Mesangial cell (primary cell): Measurements from ENCODE around the gene FAM25G. TPM values are rescaled to one million over a fixed set of nuclear protein-coding genes. Genes with fewer than 3 reads are reported as not detected.

Source experiments
- total RNA-seq: library from RNA; depleted of rRNA; stranded (reverse); fragments of >200 nt; gene quantifications from 2 replicates; pipeline ENCODE4 v1.2.3, GENCODE V29; 2015

Gene FAM25G
- not detected in 2 replicates for total RNA-seq

DNA sequence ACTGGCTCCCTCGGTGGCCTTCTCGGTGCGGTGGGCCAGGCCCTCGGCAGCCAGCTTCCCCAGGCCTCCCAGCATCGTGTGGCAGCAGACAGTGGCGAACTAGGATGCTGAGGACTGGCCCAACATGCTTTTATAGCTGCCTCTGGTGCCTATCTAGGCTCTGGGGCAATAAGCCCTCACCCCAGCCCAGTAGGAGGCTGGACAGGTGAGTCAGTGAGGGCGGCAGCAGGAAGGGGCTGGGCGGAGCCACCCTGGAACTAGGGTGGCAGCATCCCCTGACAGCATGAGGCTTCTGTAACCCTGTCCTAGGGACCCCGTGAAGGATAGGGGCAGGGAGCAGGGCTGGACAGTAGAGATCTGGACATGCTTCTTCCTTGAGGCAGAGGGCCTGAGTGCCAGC, at the start of gene FAM25G:
TSS of gene FAM25G (minus strand) at position 101 of the 400 bp plus-strand sequence. CDS start at position 75, 26 bp downstream.

DNA sequence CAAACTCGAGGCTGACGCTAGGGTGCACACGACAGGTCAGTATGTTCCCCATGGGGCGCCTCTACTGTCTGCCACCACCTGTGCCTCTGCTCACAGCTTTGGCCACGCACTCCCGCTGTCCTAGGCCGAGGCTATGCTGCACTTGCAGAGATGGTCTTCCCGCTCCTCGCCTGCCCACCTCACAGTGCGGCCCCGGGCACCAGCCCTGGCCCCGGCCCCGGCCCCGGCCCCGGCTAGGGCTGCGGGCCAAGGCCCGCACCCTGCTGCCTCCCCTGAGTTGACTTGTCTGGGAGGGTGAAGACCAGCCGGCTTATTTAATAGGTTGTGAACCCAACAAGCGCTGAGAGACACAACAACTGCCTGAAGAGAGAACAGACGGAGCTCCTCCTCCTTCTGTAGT, 32.0 kb upstream of the FAM25G start, which contains the start of gene AGAP9:
TSS of gene AGAP9 (minus strand) at position 164 of the 400 bp plus-strand sequence. CDS start at position 52, 112 bp downstream.

DNA sequence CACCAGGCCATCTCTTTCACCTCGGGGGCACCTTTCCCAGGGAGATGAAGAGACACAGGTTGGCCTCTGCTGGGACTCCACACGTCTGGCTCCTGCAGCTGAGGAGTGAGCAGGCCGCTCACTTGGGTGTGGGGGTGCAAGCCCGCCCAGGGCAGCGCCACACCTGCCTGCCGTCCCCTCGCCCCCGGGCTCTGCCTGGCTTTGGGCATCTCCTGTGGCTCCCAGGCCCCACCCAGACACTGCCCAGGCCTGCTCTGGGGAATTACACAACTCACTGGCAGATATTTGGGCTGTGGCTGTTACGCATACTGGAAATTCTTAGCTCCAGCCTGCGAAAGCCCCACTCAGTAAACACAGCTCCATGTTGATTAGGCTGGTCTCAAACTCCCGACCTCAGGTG, 7.6 kb downstream of the FAM25G start, which contains the start of gene ANXA8:
TSS of gene ANXA8 (minus strand) at position 193 of the 400 bp plus-strand sequence. CDS start at position 11, 182 bp downstream.

Other genes starting within 250 kb of the FAM25G start
- gene GDF10, start 191.5 kb downstream of the FAM25G start, total RNA-seq, result 0.13 TPM in 1 of 2 replicates, not detected in the other
- gene GDF2, start 169.2 kb downstream of the FAM25G start, total RNA-seq, result not detected in 2 replicates
- not detected in 2 replicates for gene RBP3, start 143.3 kb downstream of the FAM25G start, total RNA-seq
- gene ZNF488, start 107.4 kb downstream of the FAM25G start, total RNA-seq, result 0.25 and 1.1 TPM in 2 replicates
- 2.8 and 7.4 TPM in 2 replicates for gene ANXA8, start 7.6 kb downstream of the FAM25G start, total RNA-seq
- 0.63 and 2.1 TPM in 2 replicates for gene AGAP9, start 31.9 kb upstream of the FAM25G start, total RNA-seq